Retinal pigment epithelial cell (primary cell): ENCODE measurements around the gene ZNF507.
"Not testable (repeated sequence)": the region's sequence is repeated elsewhere in the genome, so short reads cannot be mapped to it uniquely, and the experiment has no call there.

Experiments used
- DNase-seq: peaks from one replicate; pipeline ENCODE4 v3.0.0-alpha.2; 2010; ENCODE audit warnings: low read depth
- H3K4me3 ChIP-seq: 2 replicates; pipeline ENCODE4 v1.5.1; 2011; ENCODE audit warnings: mild to moderate bottlenecking, low read length, control low read depth, moderate library complexity
- TF ChIP-seq, protein P1 (sequence below): conservative IDR thresholded peaks from 2 replicates; pipeline ENCODE4 v1.5.1; 2011; ENCODE audit warnings: low read depth, low read length, control low read depth, inconsistent platforms

The ZNF507 gene

DNA sequence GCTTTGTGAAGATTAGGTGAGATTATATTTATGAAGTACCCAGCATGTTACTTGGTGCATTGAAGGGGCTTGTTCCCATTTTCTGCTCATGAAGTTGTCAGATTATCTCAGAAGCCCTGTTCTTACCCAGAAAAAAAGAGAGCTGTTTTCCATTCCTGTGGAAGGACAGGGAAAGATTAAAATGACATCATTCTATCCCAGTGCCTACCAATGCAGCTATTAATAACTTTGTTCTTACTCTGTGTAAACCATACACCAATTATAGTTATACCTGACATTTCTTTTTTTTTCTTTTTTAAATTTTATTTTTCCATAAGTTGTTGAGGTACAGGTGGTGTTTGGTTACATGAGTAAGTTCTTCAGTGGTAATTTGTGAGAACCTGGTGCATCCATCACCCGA lies 18.6 kb downstream of the ZNF507 start:
- no peak overlapping the region for H3K4me3 ChIP-seq
- TF ChIP-seq, protein P1, sequence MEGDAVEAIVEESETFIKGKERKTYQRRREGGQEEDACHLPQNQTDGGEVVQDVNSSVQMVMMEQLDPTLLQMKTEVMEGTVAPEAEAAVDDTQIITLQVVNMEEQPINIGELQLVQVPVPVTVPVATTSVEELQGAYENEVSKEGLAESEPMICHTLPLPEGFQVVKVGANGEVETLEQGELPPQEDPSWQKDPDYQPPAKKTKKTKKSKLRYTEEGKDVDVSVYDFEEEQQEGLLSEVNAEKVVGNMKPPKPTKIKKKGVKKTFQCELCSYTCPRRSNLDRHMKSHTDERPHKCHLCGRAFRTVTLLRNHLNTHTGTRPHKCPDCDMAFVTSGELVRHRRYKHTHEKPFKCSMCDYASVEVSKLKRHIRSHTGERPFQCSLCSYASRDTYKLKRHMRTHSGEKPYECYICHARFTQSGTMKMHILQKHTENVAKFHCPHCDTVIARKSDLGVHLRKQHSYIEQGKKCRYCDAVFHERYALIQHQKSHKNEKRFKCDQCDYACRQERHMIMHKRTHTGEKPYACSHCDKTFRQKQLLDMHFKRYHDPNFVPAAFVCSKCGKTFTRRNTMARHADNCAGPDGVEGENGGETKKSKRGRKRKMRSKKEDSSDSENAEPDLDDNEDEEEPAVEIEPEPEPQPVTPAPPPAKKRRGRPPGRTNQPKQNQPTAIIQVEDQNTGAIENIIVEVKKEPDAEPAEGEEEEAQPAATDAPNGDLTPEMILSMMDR, result no peak
- no peak for DNase-seq

DNA sequence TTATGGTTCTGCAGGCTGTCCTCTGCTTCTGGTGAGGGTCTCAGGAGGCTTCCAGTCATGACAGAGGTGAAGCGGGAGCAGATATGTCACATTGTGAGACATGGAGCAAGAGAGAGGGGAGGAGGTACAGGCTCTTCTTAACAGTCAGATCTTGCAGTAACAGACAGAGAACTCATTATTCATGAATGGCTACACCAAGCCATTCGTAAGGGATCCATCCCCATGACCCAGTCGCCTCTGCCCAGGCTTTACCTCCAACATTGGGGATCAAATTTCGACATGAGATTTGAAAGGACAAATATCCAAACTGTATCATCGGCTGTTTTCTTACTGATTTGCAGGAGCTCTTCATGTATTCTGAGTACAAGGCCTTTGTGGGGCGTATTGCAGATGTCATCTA lies 21.7 kb downstream of the ZNF507 start:
- no peak overlapping the region for H3K4me3 ChIP-seq
- DNase-seq, result no peak
- TF ChIP-seq, protein P1, result no peak

DNA sequence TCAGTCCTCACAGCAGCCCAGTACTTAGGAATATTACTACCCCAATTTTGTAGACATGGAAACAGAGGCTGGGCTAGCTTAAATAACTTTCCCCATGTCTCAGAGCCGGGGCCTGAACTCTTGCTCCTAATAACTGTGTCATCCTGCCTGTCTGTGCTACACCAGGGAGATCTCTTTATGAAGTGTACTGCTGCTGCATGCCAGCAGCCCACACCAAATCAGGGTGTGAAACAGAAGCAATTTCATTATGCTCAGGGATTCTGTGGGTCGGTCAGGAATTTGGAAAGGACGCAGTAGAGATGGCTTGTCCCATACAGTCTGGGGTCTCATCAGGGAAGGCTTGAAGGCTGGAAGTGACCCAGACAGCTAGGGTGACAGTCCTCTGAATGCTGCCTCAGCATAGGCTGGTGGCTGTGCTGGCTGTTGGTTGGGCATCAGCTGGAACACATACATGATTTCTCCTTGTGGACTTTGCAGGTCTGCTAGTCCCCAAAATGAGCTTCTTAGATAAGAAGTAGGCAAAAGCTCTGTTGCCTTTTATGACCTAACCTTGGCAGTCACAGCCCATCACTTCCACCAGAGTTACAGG lies 22.6 kb downstream of the ZNF507 start:
- TF ChIP-seq, protein P1, result no peak
- H3K4me3 ChIP-seq, result no peak overlapping the region
- DNase-seq, result no peak

DNA sequence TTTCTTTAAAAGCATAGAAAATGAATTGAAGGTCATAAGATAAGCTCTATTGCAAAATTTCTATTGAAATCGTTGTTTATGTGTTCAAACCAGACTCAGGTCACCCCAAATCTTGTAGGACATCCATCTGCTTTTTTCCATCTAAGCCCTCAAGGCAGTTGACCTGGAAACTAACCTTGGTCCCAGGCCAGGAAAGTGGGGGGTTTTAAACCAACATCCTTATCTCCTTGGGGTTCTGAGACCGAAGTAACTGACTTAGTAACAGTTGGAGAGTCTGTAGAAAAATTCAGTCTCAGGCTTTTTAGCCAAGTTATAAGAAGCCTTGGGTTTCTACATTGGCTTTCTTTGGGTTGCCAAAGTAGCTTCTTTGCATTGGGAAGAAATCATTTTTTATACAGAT lies 23.4 kb downstream of the ZNF507 start:
- TF ChIP-seq, protein P1, result no peak
- H3K4me3 ChIP-seq, result no peak overlapping the region
- DNase-seq, result no peak

DNA sequence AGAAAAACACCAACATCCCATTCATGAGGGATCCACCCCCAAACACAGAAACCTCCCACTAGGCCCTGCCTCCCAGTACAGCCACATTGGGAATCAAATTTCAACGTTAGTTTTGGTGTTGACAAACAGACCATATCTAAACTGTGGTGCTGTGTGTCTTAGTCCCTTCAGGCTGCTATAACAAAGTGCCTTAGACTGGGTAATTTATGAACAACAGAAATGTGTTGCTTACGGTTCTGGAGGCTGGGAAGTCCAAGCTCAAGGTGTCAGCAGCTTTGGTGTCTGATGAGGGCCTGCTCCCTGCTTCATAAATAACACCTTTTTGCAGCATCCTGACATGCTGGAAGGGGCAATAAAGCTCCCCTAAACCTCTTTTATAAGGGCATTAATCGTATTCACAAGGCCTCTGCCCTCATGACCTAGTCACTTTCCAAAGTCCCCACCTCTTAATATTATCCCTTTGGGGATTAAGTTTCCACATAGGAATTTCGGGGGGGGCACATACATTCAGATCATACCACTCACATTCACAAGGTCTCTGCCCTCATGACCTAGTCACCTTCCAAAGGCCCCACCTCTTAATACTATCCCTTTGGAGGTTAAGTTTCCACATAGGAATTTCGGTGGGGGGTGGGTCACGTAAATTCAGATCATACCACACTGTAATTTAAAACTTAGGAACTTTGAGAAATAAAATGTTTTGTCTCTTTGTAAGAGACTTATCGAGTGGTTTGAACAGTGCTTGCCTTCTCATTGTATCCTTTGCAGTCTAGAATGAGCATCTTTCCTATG lies 27.5 kb downstream of the ZNF507 start:
- no peak overlapping the region for H3K4me3 ChIP-seq
- TF ChIP-seq, protein P1, result no peak
- DNase-seq, result peak; percentile 59

DNA sequence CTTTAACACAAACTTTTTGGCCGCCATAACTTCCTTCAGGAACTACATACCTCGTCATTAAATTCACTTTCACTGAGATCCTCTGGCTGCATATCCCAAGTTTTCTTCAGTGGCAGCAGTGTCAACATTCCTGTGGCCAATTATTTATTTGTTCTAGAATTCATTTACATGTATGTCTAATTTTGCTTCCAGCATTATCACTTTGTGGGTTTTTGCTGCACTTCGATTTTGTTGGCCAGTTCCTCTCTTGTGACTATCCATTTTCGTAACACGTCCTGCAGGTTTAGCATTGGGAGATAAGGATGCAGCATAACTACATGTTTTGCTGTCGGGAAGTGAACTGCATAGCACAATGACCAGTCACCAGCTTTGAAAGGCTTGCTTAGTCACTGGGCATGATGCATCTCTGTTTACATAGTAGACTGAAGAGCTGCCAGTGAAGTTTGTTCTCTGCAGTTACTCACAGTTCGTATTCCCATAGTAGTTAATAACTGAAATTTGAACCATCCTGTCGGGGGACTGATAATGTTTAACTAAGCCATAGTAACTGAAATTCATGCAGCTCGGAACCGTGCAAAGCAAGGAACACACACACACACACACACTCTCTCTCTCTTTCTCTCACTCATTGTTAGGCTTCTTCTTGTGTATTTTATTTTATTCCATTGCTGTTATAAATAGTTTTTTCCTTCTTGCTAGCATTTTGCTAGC lies 28.3 kb downstream of the ZNF507 start:
- no peak overlapping the region for H3K4me3 ChIP-seq
- peak; percentile 92 for DNase-seq
- TF ChIP-seq, protein P1, result no peak

DNA sequence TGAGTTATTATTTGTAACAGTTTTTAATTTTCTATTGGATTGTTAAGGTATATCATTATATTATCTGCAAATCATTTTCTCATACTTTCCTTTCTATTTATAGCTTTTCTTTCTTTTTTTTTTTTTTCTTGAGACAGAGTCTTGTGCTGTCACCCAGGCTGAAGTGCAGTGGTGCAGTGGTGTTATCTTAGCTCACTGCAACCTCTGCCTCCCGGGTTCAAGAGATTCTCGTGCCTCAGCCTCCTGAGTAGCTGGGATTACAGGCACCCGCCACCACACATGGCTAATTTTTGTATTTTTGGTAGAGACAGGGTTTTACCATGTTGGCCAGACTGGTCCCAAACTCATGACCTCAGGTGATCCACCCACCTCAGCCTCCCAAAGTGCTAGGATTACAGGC lies 29.0 kb downstream of the ZNF507 start:
- not testable (repeated sequence) for H3K4me3 ChIP-seq, DNase-seq
